GM19240 (cell line): ENCODE data around the gene PRSS21.

ENCODE experiments used
- DNase-seq: peaks from one replicate; pipeline ENCODE4 v3.0.0; 2011; ENCODE audit warnings: low spot score; ENCODE audit not compliant: insufficient read length

Gene PRSS21

DNA sequence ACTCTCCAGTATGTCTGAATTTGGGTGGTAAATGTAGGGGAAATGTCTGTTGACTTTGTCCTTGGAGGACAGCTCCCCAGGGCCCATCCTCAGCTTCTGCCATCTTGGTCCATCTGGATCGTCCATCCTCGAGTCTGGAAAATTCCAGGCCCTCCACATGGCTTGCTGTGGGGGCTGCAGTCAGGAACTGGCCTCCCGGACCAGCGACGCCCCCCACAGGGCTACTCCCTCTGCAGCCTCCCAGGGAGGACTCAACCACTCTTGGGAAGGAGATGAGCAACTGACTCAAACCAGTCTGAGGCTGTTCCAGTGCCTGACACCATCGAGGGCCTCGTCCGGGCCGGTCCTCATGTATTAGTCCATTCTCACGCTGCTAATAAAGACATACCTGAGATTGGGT lies 7.6 kb downstream of the PRSS21 start:
- DNase-seq = no peak

DNA sequence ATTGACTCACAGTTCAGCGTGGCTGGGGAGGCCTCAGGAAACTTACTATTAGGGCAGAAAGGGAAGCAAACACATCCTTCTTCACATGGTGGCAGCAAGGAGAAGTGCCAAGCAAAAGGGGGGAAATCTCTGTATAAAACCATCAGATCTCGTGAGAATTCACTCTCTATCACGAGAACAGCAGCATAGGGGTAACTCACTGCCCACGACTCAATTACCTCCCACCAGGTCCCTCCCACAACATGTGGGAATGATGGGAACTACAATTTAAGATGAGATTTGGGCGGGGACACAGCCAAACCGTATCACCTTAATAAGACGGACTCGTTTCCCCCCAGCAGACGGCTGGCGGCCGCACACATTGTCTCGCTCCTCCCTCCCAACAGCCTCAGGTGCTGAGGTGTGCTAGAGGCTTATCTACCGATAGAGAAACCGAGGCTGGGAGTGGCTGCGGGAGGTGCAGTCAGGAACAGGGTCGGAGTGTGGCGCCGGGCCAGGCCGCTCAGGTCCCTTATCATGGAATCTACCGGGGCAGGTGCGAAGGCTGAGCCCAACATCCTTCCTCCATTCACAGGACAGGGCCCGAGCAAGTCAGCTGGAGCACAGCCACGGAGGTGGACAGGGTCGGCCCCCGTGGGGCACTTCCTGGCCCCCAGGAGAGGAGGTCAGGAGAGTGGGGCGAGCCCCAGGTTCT lies 8.2 kb downstream of the PRSS21 start:
- no peak for DNase-seq

DNA sequence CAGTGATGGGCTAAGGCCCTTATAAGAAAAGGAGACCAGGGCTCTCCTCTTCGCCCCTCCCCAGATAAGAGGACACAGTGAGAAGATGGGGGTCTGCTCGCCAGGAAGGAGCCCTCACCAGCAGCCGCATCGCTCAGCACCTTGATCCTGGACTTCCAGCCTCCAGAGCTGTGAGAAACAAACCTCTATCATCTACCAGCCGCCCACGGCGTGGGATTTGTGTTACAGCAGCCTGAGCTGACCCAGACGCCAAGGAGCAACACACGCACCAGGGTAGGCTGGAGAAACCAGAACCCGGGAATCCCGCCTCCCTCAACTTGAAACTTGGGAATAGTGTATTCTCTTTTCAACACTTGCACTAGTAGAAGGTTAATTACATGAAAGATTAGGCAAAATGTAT lies 8.9 kb downstream of the PRSS21 start:
- no peak for DNase-seq

DNA sequence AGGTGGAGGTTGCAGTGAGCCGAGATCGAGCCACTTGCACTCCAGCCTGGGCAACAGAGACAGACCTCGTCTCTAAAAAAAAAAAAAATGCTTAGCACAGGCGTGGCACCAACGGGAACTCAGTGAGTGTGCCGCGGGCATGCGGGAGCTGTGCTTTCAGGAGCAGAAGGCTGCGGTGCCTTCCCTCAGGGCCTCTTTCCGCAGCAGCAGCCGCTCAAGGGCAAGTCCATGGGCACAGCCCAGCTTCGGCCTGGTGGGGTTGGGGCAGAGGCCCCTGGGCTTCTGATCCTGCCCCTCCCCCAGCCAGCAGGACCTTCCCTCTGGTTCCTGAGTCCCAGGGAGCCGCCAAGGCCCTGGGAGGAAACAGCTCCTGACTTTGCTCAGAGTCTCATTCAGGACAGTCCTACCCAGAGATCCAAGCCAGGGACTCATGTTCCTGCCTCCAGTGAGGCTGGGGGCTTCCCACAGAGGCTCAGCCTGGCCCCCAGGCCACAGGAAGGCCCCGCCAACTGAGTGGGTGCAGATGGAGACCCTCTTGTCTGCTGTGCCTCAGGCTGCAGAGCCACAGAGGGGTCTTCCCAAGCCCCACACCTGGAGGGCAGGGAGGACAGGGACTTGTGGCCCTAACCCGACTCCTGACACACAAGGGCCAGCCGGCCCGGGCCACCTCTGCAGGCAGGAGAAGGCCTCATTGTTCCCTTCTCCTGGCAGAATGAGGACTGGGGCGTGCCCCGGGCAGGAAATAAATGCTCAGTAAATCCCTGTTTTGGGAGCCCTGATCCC lies 9.7 kb downstream of the PRSS21 start:
- DNase-seq = no peak

DNA sequence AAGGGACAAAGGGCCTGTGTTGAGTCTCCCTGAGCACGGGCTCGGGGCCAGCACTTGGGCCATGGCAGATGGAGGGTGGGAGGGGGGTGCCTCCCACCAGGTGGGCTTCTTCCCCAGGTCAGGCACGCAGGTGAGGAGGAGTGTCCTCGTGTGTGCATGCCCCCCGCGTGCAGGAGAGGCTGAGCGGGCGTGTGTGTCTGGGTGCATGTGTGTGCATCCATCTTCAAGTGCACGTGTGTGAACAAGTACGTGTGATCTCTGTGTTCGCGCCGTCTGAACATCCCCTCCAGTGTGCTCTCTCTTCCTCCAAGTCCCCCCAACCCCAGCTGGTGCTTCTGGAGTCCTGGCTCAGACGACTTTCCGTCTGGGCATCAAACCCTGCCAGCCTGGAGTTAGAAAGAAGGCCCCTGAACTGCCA lies 10.3 kb downstream of the PRSS21 start:
- no peak for DNase-seq

DNA sequence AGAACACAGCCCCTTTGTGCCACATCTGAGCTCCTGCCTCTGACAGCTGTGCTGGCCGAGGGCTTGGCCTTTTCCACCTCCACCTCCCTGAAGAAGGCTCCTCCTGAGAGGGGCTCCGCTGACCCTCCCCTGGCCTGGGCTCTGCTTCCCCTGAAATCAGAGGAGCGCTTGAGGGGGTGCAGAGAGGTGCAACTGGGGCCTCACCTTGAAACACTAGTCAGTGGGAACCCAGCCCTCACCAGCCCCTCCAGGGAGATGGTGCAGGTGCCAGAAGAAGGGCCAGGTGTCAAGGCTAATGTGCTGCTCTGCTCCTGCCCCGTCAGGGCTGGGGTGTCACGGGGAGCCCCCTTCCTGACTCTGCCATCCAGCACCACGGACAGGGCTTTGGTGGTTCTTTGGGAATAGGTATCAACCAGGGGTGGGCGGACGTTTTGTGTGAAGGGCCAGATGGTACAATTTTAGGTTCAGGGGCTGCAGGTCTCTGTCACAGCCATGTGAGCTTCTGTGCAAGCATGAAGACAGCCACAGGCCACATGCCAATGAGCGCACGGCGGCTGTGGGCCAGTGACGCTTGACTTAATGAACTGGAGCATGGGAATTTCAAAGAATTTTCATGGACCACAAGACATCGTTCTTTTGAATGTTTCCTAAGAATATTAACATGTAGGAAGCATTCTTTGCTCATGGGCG lies 10.9 kb downstream of the PRSS21 start:
- DNase-seq = no peak

DNA sequence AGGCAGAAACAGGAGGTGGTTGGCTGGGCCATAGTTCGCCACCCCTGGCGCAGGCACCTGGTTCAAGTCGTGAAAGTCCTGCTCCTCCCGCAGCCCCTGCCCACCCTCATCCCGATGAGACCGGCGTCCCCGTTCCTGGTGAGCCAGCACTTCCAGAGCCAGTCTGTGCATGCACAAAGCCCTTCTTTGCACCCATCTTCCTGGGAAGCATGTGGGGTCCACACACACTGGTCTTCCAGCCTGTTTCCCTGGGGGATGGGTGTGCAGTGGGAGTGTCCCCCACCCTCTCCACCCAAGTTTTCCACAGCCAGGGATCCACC lies 11.4 kb downstream of the PRSS21 start:
- DNase-seq = no peak

DNA sequence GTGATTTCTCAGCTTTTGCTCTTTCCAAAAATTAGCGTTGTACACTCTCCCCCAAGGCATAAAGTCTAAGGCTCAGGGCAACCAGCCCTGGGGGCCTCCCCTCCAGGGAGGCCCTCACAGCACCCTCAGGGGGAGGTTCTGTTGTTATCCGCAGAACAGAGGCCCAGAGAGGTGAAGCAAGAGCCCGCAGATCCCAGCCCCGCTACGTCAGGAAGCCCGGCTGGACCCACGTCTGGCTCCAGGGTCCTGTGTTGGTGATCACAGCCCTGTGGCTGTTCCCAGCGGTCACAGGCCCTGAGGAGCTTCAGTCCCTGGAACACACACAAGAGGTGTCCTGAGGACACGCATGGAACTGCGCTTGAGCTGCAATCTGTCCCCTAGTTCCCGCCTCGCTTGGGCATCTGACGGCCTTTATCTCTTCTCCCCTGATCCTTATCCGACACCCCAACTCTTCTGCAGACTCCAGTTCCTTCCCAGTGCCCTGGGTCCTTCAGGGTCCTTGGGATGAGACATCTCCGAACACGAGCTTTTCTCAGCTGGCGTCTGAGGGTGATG lies 11.9 kb downstream of the PRSS21 start:
- no peak for DNase-seq

DNA sequence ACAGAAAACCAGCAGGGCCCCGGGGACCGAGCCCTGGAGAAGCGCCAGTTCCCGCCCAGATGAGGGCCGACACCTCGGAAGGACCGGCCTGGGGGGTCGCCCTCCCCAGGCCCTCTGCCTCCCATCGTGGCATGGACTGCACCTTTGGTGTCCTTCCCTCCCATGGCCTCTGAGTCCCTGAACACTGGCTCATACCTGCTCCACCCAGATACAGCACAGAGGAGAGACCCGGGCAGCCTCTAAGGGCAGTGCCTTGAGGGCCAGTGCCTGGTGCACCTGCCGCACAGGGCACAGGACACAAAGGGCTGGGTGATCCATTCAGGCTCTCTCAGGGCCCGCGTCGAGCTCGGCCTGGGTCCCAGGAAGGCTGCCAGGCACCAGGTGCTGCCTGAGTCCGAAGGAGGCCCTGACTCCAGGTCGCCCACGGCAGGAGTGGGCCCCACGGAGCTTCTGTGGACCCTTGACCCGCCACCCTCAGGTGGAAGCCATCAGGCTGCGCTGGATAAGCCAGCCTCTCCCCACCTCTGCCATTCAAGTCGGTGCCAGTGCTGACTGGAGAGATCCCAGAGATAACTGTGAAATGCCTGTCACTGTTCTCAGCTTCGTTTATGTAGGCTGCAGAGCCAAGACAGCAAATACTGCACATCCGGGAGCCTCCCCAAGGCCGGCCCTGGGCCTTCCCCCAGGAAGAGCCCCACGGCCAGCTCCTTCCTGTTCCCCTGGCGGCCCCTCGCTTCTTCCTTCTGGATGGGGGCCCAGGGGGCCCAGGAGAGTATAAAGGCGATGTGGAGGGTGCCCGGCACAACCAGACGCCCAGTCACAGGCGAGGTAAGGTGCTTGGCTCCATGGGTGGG lies 12.7 kb downstream of the PRSS21 start, which contains the start of gene ZG16B:
Gene ZG16B (plus strand): TSS at position 803 of the 854 bp plus-strand sequence. CDS start 139 bp downstream, outside the sequence.
- no peak for DNase-seq

DNA sequence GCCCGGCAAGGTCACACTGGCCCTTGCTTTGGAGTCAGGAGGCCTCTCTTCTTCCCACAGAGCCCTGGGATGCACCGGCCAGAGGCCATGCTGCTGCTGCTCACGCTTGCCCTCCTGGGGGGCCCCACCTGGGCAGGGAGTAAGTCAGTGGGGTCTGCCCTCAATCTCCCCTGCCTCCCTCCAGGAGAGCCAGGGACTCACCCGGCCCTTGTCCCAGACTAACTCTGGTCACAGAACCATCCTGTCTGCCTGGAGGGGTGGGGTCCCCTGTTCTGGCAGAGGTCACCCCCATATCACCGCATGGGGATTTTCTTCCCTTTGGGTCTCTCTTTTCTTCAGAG lies 13.3 kb downstream of the PRSS21 start:
- DNase-seq = no peak

DNA sequence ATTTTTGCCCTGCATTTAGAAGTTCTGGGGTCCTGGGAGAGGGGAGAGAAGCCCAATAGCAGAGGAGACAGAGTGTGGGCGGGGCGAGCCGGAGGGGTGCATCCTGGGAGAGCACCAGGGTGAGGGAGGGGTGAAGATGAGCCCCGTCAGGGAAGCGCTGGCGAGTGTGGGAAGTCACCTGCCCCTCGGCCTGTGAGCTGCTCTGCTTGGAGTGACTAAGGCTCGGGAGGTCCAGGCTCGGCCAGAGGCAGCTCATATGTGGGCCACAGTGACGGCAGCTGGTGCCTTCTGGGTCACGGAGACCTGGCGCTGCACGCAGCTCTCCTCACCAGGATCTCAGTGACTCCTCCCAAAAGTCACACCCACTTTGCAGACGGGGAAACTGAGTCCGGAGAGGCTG lies 14.2 kb downstream of the PRSS21 start:
- DNase-seq = no peak

DNA sequence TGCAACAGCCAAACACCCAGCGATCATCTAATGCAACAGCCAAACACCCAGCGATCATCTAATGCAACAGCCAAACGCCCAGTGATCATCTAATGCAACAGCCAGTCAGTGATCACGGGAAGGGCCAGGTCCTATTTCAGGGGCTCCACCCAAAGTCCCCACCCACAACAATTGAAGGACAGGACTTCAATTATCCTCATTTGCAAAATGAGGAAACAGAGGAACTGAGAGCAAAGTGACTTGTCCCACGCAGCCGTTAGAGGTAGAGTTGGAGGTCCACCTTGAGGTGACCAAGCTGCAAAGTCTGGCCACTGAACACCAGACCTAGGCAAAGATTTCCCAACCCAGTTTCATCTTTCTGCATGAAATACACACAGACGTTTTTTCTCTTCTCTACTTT lies 16.7 kb downstream of the PRSS21 start:
- no peak for DNase-seq

DNA sequence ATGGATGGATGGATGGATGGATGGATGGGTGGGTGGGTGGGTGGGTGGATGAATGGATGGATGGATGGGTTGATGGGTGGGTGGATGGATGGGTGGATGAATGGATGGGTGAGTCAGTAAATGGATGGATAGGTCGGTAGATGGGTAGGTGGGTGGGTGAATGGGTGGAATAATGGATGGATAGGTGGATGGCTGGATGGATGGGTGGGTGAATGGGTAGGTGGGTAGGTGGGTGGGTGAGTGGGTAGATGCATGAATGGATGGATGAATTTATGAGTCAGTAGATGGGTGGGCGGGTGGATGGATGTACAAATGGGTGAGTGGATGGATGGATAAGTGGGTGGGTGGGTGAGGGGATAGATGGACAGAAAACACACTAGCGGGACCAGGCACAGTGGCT lies 17.9 kb downstream of the PRSS21 start:
- DNase-seq = no peak

DNA sequence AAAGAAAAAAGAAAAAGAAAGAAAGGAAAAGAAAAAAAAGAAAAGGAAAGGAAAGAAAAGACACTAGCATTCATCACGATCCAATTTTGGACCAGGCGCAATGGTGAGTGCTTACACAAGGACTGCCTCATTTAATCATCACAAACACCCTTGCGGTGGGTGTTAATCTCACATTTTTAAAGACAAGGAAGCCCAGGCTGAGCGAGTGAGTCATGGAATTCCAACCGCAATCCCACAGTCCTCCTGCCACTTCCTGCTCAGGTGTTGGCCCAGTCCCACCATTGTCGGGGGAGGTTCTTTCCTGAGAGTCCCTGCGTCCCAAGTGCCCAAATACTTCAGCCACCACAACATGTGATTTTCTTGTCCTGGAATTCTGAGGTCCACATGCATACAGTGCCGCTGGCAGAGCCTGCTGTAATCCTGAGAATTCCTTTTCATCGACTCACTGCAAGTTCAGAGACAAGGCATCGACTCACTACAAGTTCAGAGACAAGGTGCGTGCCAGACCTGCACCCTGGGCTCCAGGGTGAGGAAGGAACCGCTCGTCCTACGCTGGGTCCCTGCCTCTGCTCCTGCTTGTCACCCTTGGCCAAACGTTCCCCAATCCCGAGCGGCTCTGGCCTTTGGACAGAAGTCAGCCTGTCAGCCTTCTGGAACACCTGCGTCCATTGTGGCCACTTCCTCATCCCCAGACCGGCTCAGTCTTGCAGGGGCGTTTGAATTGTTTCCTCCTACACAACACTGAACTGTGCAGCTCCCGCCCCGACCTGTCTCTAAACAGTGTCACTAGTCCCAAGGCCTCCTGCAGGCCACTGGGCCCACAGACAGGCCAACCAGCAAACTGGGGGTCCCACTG lies 18.8 kb downstream of the PRSS21 start:
- no peak for DNase-seq

DNA sequence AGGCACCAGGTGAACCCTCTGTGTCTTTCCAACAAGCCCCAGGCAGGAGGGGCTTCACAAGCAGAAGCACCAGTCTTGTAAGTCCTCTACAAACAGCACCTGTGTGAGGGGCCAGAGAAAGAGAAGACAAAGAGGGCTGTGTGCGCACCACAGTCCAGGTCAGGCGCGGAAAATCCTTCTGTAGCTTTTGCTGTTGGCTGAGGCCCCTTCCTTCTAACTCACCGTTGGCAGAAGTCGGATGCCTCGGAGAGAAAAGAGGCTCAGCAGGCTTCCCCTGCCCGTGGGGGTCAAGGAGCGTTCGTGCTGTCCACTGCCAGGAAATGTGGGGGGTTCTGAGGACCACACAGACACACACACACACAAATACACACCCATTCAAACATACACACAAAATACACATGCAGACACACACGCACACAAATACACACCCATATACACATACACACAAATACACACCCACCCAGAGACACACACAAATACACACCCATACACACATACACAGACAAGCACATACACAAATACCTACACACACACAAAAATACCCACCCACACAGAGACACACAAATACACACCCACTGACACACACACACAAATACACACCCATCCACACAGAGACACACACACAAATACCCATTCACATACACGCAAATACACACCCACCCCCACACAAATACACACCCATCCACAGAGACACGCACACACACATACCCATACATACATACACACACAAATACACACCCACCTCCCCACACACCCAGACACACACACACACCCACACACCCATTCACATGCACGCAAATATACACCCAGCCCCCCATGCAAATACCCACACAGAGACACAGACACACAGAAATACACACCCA lies 19.8 kb downstream of the PRSS21 start:
- DNase-seq = no peak

DNA sequence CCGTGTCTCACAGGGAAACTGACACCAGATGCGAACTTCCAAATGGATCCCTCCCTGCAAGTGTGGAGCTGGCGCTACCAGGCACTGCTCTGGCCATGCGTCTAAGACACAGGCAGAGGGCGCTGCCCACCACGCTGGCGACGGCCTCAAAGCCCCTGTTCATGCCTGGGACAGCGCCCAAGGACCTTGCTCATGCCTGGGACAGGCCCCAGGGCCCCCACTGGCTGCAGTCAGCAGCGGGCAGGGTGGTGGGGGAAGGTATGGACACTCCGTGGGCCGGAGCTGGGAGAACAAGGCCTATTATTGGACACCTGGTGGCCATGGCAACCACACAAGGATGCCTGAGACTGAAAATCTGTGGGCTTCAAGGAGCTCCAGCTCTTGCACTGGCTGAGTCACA lies 21.9 kb downstream of the PRSS21 start:
- DNase-seq = peak; percentile 58

DNA sequence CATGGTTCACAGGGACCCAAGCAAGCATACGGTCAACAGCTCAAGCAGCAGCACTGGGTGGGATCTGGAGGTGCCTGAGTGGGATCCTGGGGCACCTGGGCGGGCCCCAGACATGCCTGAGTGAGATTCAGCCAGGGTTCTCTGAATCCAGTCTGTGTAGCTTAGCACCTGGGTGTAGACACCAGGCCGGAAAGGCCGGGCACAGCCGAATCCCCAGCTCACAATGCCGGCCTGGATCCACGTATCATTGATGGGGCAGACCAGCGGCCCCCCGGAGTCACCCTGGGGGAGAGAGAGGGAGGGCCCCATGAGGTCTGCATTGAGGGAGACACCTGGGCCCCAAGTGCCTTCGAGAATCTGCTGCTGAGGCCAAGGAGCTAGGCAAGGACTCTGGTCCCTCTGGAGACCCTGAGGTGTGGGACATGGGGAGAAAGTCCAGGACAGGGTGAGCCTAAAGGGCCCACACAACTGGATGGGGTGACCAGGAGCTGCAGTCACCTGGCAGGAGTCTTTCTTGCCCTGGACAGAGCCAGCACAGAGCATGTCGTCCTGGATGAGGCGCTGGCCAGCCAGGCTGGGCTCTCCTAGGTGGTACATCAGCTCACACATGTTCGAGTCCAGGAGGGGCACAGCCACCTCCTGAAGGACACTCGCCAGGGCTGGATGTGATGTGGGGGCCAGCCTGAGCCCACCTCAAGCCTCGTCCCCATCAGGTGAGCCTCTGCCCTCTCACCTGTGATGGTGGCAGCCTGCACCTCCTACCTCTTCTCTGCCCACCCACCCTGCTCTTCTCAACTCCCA lies 22.8 kb downstream of the PRSS21 start:
- no peak for DNase-seq

DNA sequence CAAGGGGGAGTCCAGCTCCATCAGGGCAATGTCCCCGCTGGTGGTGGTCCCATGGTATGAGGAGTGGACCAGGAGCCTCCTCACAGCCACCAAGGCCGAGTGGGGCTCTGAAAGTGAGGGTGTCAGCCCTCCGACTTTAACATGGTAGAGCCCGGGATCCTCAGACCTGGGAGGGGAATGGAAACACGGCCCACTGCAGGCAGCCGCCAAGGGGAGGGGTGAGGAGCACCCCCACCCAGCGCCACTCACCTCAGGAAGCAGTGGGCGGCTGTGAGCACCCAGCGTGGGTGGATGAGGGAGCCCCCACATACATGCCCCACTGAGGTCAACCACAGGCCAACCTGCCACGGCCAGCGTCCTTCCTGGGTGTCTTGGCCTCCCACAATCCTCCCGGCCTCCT lies 23.9 kb downstream of the PRSS21 start:
- DNase-seq = no peak
